Measurements from ENCODE around the gene SLC26A1. TPM values are rescaled to one million over a fixed set of nuclear protein-coding genes. Genes with fewer than 3 reads are reported as not detected.

Gene SLC26A1
- polyA plus RNA-seq, 1 donor from 2014 or later, result 0.12 TPM

GRCh38 chr4:992297-993110 is 700 bp downstream of the SLC26A1 start:
- Histone ChIP-seq H3K4me2 (ENCODE audit: low read length) (no peak overlapping the region), H3K9me3 (ENCODE audit: low read length) (no peaks in the 10 kb centered on the region), H4K20me1 (ENCODE audit: insufficient read depth) (no peaks in the 10 kb centered on the region), H3K79me2 (replicated peaks; ENCODE audit: insufficient read depth, low read length) (no peaks in the 10 kb centered on the region), H3F3A (ENCODE audit: insufficient read depth, low read length, poor library complexity, severe bottlenecking) (no peaks in the 10 kb centered on the region), H3K9ac (ENCODE audit: low read length) (no peak overlapping the region), H3K4me3 (ENCODE audit: low read length) (no peak overlapping the region), H2AFZ (ENCODE audit: low read depth, low read length) (no peak overlapping the region), H3K9me2 (ENCODE audit: insufficient read depth, low read length) (no peaks in the 10 kb centered on the region), H3K36me3 (ENCODE audit: insufficient read depth, low read length) (no peaks in the 10 kb centered on the region), H3K27ac (ENCODE audit: low read length) (no peak overlapping the region), H3K27me3 (ENCODE audit: insufficient read depth, low read depth, low read length) (peaks cover 9% of the 10 kb centered on the region)
- TF ChIP-seq SMC3 (conservative IDR thresholded peaks at IDR 0.05; ENCODE audit: poor library complexity) (no peak), CTCF (IDR thresholded peaks at IDR 0.05; ENCODE audit: poor library complexity, severe bottlenecking) (no peak), RAD21 (conservative IDR thresholded peaks at IDR 0.05) (no peak), EZH2 (IDR thresholded peaks at IDR 0.05; ENCODE audit: borderline replicate concordance, insufficient read depth, low read length, poor library complexity, severe bottlenecking) (no peak), REST (IDR thresholded peaks at IDR 0.05; ENCODE audit: borderline replicate concordance) (no peak), POLR2AphosphoS5 (IDR thresholded peaks at IDR 0.05) (no peak), TAF1 (IDR thresholded peaks at IDR 0.05; ENCODE audit: low read depth) (no peak), EP300 (conservative IDR thresholded peaks at IDR 0.05; ENCODE audit: poor library complexity, severe bottlenecking) (no peak), MXI1 (conservative IDR thresholded peaks at IDR 0.05; ENCODE audit: poor library complexity, severe bottlenecking) (no peak)

GRCh38 chr4:991451-992296 is 1.5 kb downstream of the SLC26A1 start:
- Histone ChIP-seq H2AFZ (ENCODE audit: low read depth, low read length) (no peak overlapping the region), H3K27me3 (ENCODE audit: insufficient read depth, low read depth, low read length) (peaks cover 3% of the 10 kb centered on the region), H3K27ac (ENCODE audit: low read length) (no peak overlapping the region), H3K79me2 (replicated peaks; ENCODE audit: insufficient read depth, low read length) (no peaks in the 10 kb centered on the region), H3K9me3 (ENCODE audit: low read length) (no peaks in the 10 kb centered on the region), H3K9ac (ENCODE audit: low read length) (no peak overlapping the region), H3K4me3 (ENCODE audit: low read length) (no peak overlapping the region), H4K20me1 (ENCODE audit: insufficient read depth) (no peaks in the 10 kb centered on the region), H3K4me2 (ENCODE audit: low read length) (no peak overlapping the region), H3F3A (ENCODE audit: insufficient read depth, low read length, poor library complexity, severe bottlenecking) (no peaks in the 10 kb centered on the region), H3K36me3 (ENCODE audit: insufficient read depth, low read length) (no peaks in the 10 kb centered on the region), H3K9me2 (ENCODE audit: insufficient read depth, low read length) (no peaks in the 10 kb centered on the region)
- TF ChIP-seq TAF1 (IDR thresholded peaks at IDR 0.05; ENCODE audit: low read depth) (no peak), MXI1 (conservative IDR thresholded peaks at IDR 0.05; ENCODE audit: poor library complexity, severe bottlenecking) (no peak), POLR2AphosphoS5 (IDR thresholded peaks at IDR 0.05) (no peak), EZH2 (IDR thresholded peaks at IDR 0.05; ENCODE audit: borderline replicate concordance, insufficient read depth, low read length, poor library complexity, severe bottlenecking) (no peak), RAD21 (conservative IDR thresholded peaks at IDR 0.05) (no peak), EP300 (conservative IDR thresholded peaks at IDR 0.05; ENCODE audit: poor library complexity, severe bottlenecking) (no peak), CTCF (IDR thresholded peaks at IDR 0.05; ENCODE audit: poor library complexity, severe bottlenecking) (no peak), SMC3 (conservative IDR thresholded peaks at IDR 0.05; ENCODE audit: poor library complexity) (no peak), REST (IDR thresholded peaks at IDR 0.05; ENCODE audit: borderline replicate concordance) (no peak)

Measured in neural cell (in vitro differentiated cells).